AG04449 (cell line): ENCODE measurements around the gene ANKRD40.

ENCODE experiments used
- CTCF ChIA-PET: fragments of 350-600 bp; formaldehyde crosslinking; extraction: SDS; loops from one replicate; lab custom pipeline; 2021; ENCODE audit warnings: antibody characterized with exemption; lab: Yijun Ruan, JAX
- POLR2A ChIA-PET: fragments of 400-600, 350-600 bp; formaldehyde crosslinking; extraction: SDS; loops from one replicate; lab custom pipeline; 2020; ENCODE audit warnings: antibody characterized with exemption, inconsistent platforms; lab: Yijun Ruan, JAX
- DNase-seq: peaks from one replicate; pipeline ENCODE4 v3.0.0-alpha.2; 2010; ENCODE audit warnings: low read depth, low spot score
- H3K4me3 ChIP-seq: 2 replicates; pipeline ENCODE4 v1.5.1; 2011; ENCODE audit warnings: low read depth, mild to moderate bottlenecking, control low read depth, low read length
- CTCF ChIP-seq: IDR thresholded peaks from one replicate; pipeline ENCODE4 v1.5.1; 2011; ENCODE audit warnings: mild to moderate bottlenecking, moderate library complexity, low read length, control low read depth, inconsistent platforms; ENCODE audit not compliant: insufficient read depth; ENCODE audit errors: missing control alignments

ANKRD40 gene

DNA sequence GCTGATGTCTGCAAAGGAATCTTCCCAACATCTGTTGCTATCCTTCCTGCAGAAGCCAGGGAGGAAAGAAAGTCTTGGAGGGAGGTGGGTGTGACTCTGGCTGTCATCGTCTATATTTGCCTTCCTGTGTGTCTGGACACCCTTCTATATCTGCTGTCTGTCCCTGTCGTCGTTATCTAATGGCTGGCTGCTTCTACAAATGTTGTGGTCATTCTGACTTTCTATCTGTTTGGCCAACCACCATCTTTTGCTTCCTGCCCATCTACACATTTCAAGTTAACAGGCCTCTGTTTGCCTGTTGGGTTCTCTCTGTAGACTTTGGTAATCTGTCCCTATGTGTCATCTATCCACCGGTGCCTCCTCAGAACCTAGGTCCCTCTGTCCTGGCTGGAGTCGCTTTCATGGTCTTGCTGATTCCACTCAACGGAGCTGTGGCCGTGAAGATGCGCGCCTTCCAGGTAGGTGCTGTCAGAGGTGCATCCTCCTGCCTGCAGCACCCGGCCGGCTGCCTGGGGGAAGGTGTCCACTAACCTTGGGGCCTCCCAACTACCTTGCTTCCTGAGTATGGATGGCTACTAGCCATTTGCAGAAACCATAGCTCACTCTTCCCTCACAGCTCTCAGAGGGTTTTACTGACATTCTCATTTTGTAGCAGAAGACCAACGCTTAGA is 42.8 kb downstream of the ANKRD40 start:
- no peak overlapping the region for H3K4me3 ChIP-seq
- CTCF ChIA-PET, result no interaction called here
- TF ChIP-seq CTCF, result no peak
- DNase-seq, result no peak
- POLR2A ChIA-PET, result interaction anchor here (0.6 kb wide), 1 partner anchor 28 kb away, joined by 3 read pairs; no protein-coding TSS in a partner anchor

GRCh38 chr17:50663812-50664374 is 43.8 kb downstream of the ANKRD40 start:
- ChIA-PET CTCF (no interaction called here), POLR2A (interaction anchor here (0.6 kb wide), 1 partner anchor 27 kb away, joined by 3 read pairs; no protein-coding TSS in a partner anchor)
- no peak for TF ChIP-seq CTCF
- no peak overlapping the region for H3K4me3 ChIP-seq
- DNase-seq, result no peak

DNA sequence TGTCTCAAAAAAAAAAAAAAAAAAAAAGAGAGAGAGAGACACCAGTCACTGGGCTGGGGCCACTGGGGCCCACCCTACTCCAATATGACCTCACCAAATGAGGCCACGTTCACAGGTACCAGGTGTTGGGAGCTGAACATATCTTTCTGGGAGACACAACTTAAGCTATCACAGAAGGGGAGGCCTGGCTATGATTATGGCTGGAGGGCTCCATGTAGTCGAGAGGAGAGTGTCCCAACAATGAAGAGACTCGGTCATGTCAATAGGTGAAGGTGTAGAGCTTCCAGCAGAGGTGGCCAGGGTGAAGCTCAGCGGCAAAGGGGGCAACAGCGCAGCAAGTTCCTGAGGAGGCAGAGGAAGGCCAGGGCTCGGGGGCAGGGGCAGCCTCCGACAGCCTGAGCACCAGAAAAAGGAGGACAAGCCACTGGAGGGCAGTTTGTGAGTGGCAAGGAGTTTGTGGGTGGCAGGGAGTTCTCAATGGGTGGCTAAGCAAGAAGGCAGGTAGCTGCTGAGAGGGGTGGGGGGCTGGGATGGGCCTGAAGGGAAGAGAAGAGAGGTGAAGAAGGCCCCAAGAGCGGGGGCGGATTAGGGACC is 45.0 kb downstream of the ANKRD40 start:
- DNase-seq, result no peak
- POLR2A ChIA-PET, result interaction anchor here (2.7 kb wide), 1 partner anchor 24 kb away, joined by 20 read pairs; no protein-coding TSS in a partner anchor
- CTCF ChIA-PET, result interaction anchor here (1.1 to 4.2 kb wide), 4 partner anchors 8 to 112 kb away, joined by 3 to 18 read pairs (median 16); no protein-coding TSS in a partner anchor
- no peak for TF ChIP-seq CTCF
- no peak overlapping the region for H3K4me3 ChIP-seq

DNA sequence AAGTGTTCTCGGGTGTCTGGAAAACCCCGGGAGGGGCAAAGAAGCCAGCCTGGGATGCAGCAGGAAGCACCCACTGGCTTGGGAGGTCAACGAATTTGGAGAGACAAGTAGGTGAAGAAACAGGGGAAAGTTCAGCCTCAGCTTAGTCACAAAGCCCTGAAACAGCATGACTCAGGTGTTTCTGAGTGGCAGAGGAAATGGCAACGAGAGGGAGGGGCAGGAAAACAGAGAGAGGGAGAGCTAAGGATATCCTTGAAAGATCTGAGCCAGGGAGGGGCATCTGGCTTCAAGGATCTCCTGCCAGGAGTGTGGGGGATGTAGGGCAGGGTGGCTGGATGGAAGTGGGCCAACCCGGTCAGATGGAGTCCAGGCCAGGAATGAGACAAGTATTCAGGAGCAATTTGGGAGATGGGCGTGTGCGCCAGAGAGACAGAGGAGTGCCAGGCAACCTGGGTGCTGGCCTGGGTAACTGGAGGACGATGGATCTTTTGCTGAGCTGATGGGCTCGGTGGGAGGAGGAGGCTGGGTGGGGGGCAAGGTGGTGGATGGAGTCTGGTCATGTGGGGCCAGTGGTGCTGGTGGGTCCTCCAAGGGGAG is 45.8 kb downstream of the ANKRD40 start:
- DNase-seq, result peak; percentile 52
- H3K4me3 ChIP-seq, result no peak overlapping the region
- no peak for TF ChIP-seq CTCF
- CTCF ChIA-PET, result interaction anchor here (1.0 to 4.2 kb wide), 6 partner anchors 9 to 111 kb away, joined by 3 to 18 read pairs (median 10); no protein-coding TSS in a partner anchor
- POLR2A ChIA-PET, result interaction anchor here (0.8 to 2.7 kb wide), 2 partner anchors 11 to 23 kb away, joined by 3 to 20 read pairs; no protein-coding TSS in a partner anchor

DNA sequence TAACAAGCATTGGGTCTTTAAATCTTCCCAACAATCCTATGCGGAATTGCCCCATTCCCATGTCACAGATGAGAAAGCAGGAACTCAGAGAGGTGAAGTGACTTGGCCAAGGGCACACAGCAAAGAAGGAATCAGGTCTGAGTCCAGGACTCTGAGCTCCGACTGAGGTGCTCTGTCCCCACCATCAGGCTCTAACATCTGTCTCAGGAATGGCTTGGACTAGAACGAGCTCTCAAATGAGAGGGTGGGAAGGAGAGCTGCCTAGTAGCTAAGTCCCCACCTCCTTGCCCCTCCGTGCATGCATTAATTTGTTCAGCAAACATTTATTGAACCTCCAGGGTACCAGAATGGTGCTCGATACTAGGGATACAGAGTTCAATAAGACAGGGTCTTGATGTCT is 46.4 kb downstream of the ANKRD40 start:
- H3K4me3 ChIP-seq, result no peak overlapping the region
- CTCF ChIA-PET, result interaction anchor here (1.0 to 4.2 kb wide), 8 partner anchors 9 to 111 kb away, joined by 3 to 18 read pairs (median 7); no protein-coding TSS in a partner anchor
- POLR2A ChIA-PET, result interaction anchor here (0.8 to 2.7 kb wide), 2 partner anchors 12 to 23 kb away, joined by 3 to 20 read pairs; no protein-coding TSS in a partner anchor
- TF ChIP-seq CTCF, result no peak
- no peak for DNase-seq
